ENCODE data around the gene GNE. TPM values are rescaled to one million over a fixed set of nuclear protein-coding genes. Genes with fewer than 3 reads are reported as not detected.
"Not testable (repeated sequence)": the region's sequence is repeated elsewhere in the genome, so short reads cannot be mapped to it uniquely, and the experiment has no call there.

Gene GNE
- total RNA-seq, 2 experiments from 2014 or later, result 14.8 to 15.8 TPM

- Mint-ChIP-seq H3K9me3 (no peaks in the 10 kb centered on the region), H3K4me1 (peaks cover 19% of the 10 kb centered on the region), H3K4me3 (peak overlapping the region; percentile 97), H3K36me3 (ENCODE audit: low read depth) (peaks cover 3% of the 10 kb centered on the region), H3K27ac (peak overlapping the region; percentile 97), H3K27me3 (no peaks in the 10 kb centered on the region)
- ChIA-PET POLR2A (interaction anchor here (0.6 to 1.1 kb wide), 3 partner anchors 10 to 1132 kb away, joined by 3 to 4 read pairs (median 3); partner anchors contain the start of gene CLTA), CTCF (interaction anchor here (0.9 to 1.0 kb wide), 3 partner anchors 69 to 259 kb away, joined by 3 read pairs; no protein-coding TSS in a partner anchor)
- DNase-seq, result no peak
Observed at GRCh38 chr9:36258996-36259533, 817 bp upstream of the GNE start.

GRCh38 chr9:36251428-36251827 is 6.8 kb downstream of the GNE start:
- POLR2A ChIA-PET, result no interaction called here

GRCh38 chr9:36250079-36250478 is 8.2 kb downstream of the GNE start:
- CTCF ChIA-PET, result interaction anchor here (1.0 kb wide), 1 partner anchor 21 kb away, joined by 4 read pairs; no protein-coding TSS in a partner anchor

More at GRCh38 chr9:36251428-36251827, 6.8 kb downstream of the GNE start:
- Mint-ChIP-seq H3K4me3 (no peak overlapping the region), H3K27ac (no peak overlapping the region), H3K4me1 (peaks cover 13% of the 10 kb centered on the region), H3K9me3 (no peaks in the 10 kb centered on the region), H3K36me3 (ENCODE audit: low read depth) (peaks cover 5% of the 10 kb centered on the region), H3K27me3 (no peaks in the 10 kb centered on the region)
- DNase-seq, result no peak
- CTCF ChIA-PET, result no interaction called here

GRCh38 chr9:36249189-36249588 is 9.1 kb downstream of the GNE start:
- no peak for DNase-seq
- H3K9me3 Mint-ChIP-seq, result no peaks in the 10 kb centered on the region
- no peak overlapping the region for H3K27ac Mint-ChIP-seq
- POLR2A ChIA-PET, result interaction anchor here (0.7 kb wide), 1 partner anchor 78 kb away, joined by 4 read pairs; no protein-coding TSS in a partner anchor
- no peaks in the 10 kb centered on the region for H3K27me3 Mint-ChIP-seq
- peaks cover 8% of the 10 kb centered on the region for H3K4me1 Mint-ChIP-seq
- H3K36me3 Mint-ChIP-seq (ENCODE audit: low read depth), result peaks cover 7% of the 10 kb centered on the region
- CTCF ChIA-PET, result interaction anchor here (1.0 kb wide), 1 partner anchor 80 kb away, joined by 3 read pairs; no protein-coding TSS in a partner anchor
- H3K4me3 Mint-ChIP-seq, result no peak overlapping the region

More at GRCh38 chr9:36250079-36250478, 8.2 kb downstream of the GNE start:
- POLR2A ChIA-PET, result no interaction called here
- Mint-ChIP-seq H3K27ac (no peak overlapping the region), H3K4me1 (peaks cover 8% of the 10 kb centered on the region), H3K27me3 (no peaks in the 10 kb centered on the region), H3K36me3 (ENCODE audit: low read depth) (peaks cover 6% of the 10 kb centered on the region), H3K9me3 (no peaks in the 10 kb centered on the region), H3K4me3 (no peak overlapping the region)
- no peak for DNase-seq

- POLR2A ChIA-PET, DNase-seq, H3K27me3 Mint-ChIP-seq, H3K4me1 Mint-ChIP-seq, H3K4me3 Mint-ChIP-seq, H3K9me3 Mint-ChIP-seq: not testable (repeated sequence)
- peak overlapping the region; percentile 64 for H3K27ac Mint-ChIP-seq
- CTCF ChIA-PET, result interaction anchor here (0.6 to 1.2 kb wide), 8 partner anchors 38 to 783 kb away, joined by 3 to 5 read pairs (median 3); partner anchors contain the start of gene CLTA
- peaks cover 13% of the 10 kb centered on the region for H3K36me3 Mint-ChIP-seq (ENCODE audit: low read depth)
Observed at GRCh38 chr9:36248061-36248460, 10.2 kb downstream of the GNE start.

- Mint-ChIP-seq H3K4me1 (peaks cover 8% of the 10 kb centered on the region), H3K9me3 (no peaks in the 10 kb centered on the region)
- POLR2A ChIA-PET, result no interaction called here
Observed at GRCh38 chr9:36247356-36247755, 10.9 kb downstream of the GNE start.

GRCh38 chr9:36245906-36246305 is 12.3 kb downstream of the GNE start:
- POLR2A ChIA-PET, result no interaction called here

More at GRCh38 chr9:36247356-36247755, 10.9 kb downstream of the GNE start:
- Mint-ChIP-seq H3K27me3 (no peaks in the 10 kb centered on the region), H3K4me3 (no peak overlapping the region), H3K27ac (no peak overlapping the region), H3K36me3 (ENCODE audit: low read depth) (peaks cover 13% of the 10 kb centered on the region)
- CTCF ChIA-PET, result interaction anchor here (0.8 to 1.2 kb wide), 4 partner anchors 18 to 95 kb away, joined by 3 to 5 read pairs (median 4); no protein-coding TSS in a partner anchor
- no peak for DNase-seq

GRCh38 chr9:36239675-36240074 is 18.6 kb downstream of the GNE start:
- not testable (repeated sequence) for H3K4me3 Mint-ChIP-seq

More at GRCh38 chr9:36245906-36246305, 12.3 kb downstream of the GNE start:
- CTCF ChIA-PET, result no interaction called here
- Mint-ChIP-seq H3K36me3 (ENCODE audit: low read depth) (peaks cover 17% of the 10 kb centered on the region), H3K4me3 (no peak overlapping the region), H3K27ac (no peak overlapping the region), H3K4me1 (peaks cover 8% of the 10 kb centered on the region), H3K9me3 (no peaks in the 10 kb centered on the region), H3K27me3 (no peaks in the 10 kb centered on the region)
- no peak for DNase-seq

GRCh38 chr9:36239205-36239604 is 19.0 kb downstream of the GNE start:
- H3K27me3 Mint-ChIP-seq, result not testable (repeated sequence)

More at GRCh38 chr9:36239675-36240074, 18.6 kb downstream of the GNE start:
- CTCF ChIA-PET, result interaction anchor here (0.8 kb wide), 1 partner anchor 236 kb away, joined by 3 read pairs; no protein-coding TSS in a partner anchor
- H3K36me3 Mint-ChIP-seq (ENCODE audit: low read depth), result peaks cover 36% of the 10 kb centered on the region
- POLR2A ChIA-PET, H3K9me3 Mint-ChIP-seq, DNase-seq, H3K27ac Mint-ChIP-seq, H3K27me3 Mint-ChIP-seq, H3K4me1 Mint-ChIP-seq: not testable (repeated sequence)

GRCh38 chr9:36237230-36237629 is 21.0 kb downstream of the GNE start:
- H3K9me3 Mint-ChIP-seq, result no peaks in the 10 kb centered on the region
- H3K4me1 Mint-ChIP-seq, result peaks cover 2% of the 10 kb centered on the region
- H3K27ac Mint-ChIP-seq, result no peak overlapping the region
- no peak overlapping the region for H3K4me3 Mint-ChIP-seq
- CTCF ChIA-PET, result interaction anchor here (0.8 kb wide), 1 partner anchor 98 kb away, joined by 4 read pairs; no protein-coding TSS in a partner anchor
- POLR2A ChIA-PET, result no interaction called here
- no peaks in the 10 kb centered on the region for H3K27me3 Mint-ChIP-seq
- H3K36me3 Mint-ChIP-seq (ENCODE audit: low read depth), result peaks cover 46% of the 10 kb centered on the region
- no peak for DNase-seq

More at GRCh38 chr9:36239205-36239604, 19.0 kb downstream of the GNE start:
- CTCF ChIA-PET, result interaction anchor here (0.6 to 0.8 kb wide), 2 partner anchors 48 to 237 kb away, joined by 3 read pairs; no protein-coding TSS in a partner anchor
- H3K4me1 Mint-ChIP-seq, DNase-seq, H3K9me3 Mint-ChIP-seq, POLR2A ChIA-PET, H3K27ac Mint-ChIP-seq, H3K4me3 Mint-ChIP-seq: not testable (repeated sequence)
- peaks cover 36% of the 10 kb centered on the region for H3K36me3 Mint-ChIP-seq (ENCODE audit: low read depth)

- H3K4me3 Mint-ChIP-seq, result no peak overlapping the region
- peaks cover 23% of the 10 kb centered on the region for H3K4me1 Mint-ChIP-seq
- DNase-seq, result no peak
- H3K27ac Mint-ChIP-seq, result peak overlapping the region; percentile 39
- ChIA-PET CTCF (interaction anchor here (0.7 to 1.7 kb wide), 4 partner anchors 9 to 262 kb away, joined by 3 to 4 read pairs (median 3); no protein-coding TSS in a partner anchor), POLR2A (no interaction called here)
- no peaks in the 10 kb centered on the region for H3K27me3 Mint-ChIP-seq
- H3K36me3 Mint-ChIP-seq (ENCODE audit: low read depth), result peaks cover 76% of the 10 kb centered on the region
- peaks cover 11% of the 10 kb centered on the region for H3K9me3 Mint-ChIP-seq
Observed at GRCh38 chr9:36222449-36222848, 35.8 kb downstream of the GNE start.

- Mint-ChIP-seq H3K4me1 (peaks cover 31% of the 10 kb centered on the region), H3K4me3 (no peak overlapping the region), H3K27me3 (no peaks in the 10 kb centered on the region), H3K9me3 (peaks cover 11% of the 10 kb centered on the region), H3K27ac (no peak overlapping the region), H3K36me3 (ENCODE audit: low read depth) (peaks cover 76% of the 10 kb centered on the region)
- no peak for DNase-seq
- POLR2A ChIA-PET, result no interaction called here
- CTCF ChIA-PET, result interaction anchor here (1.0 to 1.7 kb wide), 3 partner anchors 9 to 14 kb away, joined by 3 to 7 read pairs (median 4); no protein-coding TSS in a partner anchor
Observed at GRCh38 chr9:36221667-36222066, 36.6 kb downstream of the GNE start.

- CTCF ChIA-PET, result interaction anchor here (0.8 to 2.0 kb wide), 3 partner anchors 10 to 28 kb away, joined by 3 to 7 read pairs (median 6); partner anchors contain the start of gene CLTA
- peak overlapping the region; percentile 81 for H3K27ac Mint-ChIP-seq
- peaks cover 78% of the 10 kb centered on the region for H3K36me3 Mint-ChIP-seq (ENCODE audit: low read depth)
- POLR2A ChIA-PET, result no interaction called here
- peaks cover 11% of the 10 kb centered on the region for H3K9me3 Mint-ChIP-seq
- H3K4me1 Mint-ChIP-seq, result peaks cover 52% of the 10 kb centered on the region
- H3K4me3 Mint-ChIP-seq, result peak overlapping the region; percentile 1
- peak; percentile 43 for DNase-seq
- H3K27me3 Mint-ChIP-seq, result no peaks in the 10 kb centered on the region
Observed at GRCh38 chr9:36218411-36218901, 39.8 kb downstream of the GNE start.
